RPMI7951 (cell line): ENCODE measurements around the gene TMEM247. TPM values are rescaled to one million over a fixed set of nuclear protein-coding genes. Genes with fewer than 3 reads are reported as not detected.

ENCODE experiments used
- DNase-seq: peaks from one replicate; pipeline ENCODE4 v3.0.0-alpha.2; 2012; ENCODE audit warnings: low read depth
- total RNA-seq: library from RNA; depleted of rRNA; stranded (reverse); fragments of >200 nt; shearing (Covaris generic); gene quantifications from 2 replicates; pipeline ENCODE4 v1.2.3, GENCODE V29; 2014; rRNA removed

The TMEM247 gene
- total RNA-seq: not detected in 2 replicates

DNA sequence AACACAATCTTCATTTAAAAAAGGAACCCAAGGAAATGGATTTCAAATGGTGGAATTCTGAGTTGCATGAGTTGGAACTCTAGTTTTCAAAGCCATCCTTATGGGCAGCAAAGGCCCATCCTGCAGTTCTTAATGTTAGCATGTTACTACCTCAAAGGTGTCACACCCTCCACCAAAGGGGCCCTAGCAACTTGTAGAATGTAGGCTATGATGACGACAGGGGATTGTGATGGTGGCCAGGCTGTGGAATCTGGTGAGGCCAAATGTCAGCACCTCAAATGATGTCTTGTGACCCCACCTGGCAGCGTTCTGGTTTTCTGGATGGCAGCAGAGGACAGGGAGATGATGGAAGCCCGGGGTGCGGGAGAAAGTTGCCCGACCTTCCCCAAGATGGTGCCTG is at the start of gene TMEM247:
Gene TMEM247, plus strand, starts transcription at position 301 of the 400 bp plus-strand sequence.
- DNase-seq: no peak

DNA sequence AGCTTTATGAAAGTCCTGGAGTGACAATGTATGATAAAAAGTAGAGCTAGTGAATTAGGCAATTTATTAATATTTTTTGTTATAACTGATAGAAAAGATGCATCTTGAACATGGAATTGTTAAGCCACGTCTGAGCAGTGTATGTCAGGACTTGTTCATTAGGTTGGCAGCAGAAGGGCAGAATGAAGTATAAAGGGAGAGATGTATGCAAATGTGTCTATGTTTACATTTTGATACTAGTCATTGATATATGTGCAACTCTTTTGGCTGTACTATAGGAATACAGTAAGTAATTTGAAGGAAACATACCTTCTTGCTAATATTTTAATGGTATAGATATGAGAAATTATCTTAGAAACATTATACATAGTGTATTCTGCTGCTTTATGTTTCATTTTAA is 49.0 kb upstream of the TMEM247 start:
- DNase-seq: no peak

DNA sequence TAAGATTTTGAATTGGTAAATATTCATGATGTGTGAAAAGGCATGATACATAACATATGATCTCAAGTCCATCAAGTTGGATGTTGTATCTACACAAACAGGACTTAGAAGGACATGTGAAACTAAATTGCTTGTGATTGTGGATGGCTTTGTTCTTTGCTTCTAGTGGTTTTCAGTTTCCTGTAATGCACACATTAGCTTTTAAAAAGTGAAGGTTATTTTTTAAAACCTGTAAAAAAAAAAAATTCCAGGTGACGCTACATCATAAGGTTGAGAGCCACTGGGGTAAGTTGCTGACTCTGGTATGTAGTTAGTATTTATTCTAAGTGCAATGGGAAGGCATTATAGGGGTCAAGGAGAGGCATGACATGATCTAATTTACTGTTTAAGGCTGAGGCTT is 48.4 kb upstream of the TMEM247 start:
- no peak for DNase-seq

DNA sequence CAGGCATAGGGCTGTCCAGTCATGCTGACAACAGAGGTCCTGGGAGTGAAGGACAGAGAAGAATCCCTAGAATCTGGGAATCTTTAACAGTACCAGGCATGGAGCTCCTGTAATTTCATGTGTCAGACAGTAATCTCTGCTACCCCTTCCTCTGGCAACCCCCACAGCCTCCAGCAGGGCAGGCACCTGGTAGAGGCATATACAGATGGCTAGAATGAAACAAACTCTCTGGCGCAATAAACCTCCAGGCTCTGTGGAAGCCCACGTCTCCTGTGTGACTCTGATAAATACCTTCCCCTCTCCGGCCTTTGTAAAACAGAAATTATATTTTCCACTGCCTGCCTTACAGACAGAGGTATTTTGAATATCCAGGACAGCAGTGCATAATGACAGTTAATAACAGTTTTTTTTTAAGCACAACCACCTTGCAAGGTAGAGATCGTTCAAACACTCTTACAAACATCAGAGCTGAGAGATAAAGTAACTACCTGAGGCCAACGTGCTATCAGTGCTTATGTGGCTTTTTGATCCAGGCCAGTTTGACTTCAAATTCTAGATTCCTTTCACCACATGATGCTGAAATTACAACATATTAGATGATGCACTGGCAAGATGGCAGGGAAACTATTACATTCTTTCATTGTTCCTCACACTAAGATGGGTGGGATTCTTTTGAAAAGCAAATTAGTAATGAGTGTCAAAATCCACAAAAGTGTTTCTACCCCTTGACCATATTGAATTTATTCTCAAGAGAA is 47.7 kb upstream of the TMEM247 start:
- DNase-seq: no peak

DNA sequence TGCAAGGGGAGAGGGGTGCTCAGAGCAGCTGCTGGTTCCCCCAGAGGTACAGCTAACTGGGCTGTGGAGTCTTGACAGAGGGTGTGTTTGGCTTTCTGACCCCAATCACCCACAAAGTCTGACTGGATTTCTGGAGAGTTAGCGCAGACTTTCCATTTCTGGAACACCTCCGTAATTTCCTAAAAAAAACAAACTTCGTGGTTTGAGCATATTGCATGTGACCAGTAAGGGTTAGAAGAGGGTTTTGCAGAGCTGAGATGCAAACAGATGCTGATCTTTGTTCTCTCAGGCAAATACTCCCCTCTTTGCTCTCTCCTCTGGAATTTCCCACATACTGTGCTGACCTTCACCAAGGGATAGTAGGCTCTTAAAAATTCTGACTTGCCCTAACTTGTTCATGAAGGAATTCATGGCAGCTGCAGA is 44.5 kb upstream of the TMEM247 start:
- peak; percentile 6 for DNase-seq

DNA sequence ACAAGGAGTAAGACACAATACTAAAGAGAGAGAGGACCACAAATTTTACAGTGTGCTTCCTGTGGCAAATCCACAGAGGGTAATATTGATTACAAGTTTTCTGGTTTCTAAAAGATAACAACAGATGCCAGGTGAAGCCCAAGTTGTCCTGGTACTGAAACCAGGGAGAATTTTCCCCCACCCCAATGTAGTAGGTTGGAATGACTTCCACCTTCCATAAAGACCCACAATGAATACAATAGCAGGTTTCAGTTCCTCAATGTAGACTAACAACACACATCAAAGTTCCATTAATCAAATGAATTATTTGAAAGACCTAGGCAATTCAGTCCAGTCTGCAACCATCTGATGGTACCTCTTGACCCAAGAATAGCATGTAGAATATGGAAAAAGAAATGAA is 44.0 kb upstream of the TMEM247 start:
- DNase-seq: no peak

DNA sequence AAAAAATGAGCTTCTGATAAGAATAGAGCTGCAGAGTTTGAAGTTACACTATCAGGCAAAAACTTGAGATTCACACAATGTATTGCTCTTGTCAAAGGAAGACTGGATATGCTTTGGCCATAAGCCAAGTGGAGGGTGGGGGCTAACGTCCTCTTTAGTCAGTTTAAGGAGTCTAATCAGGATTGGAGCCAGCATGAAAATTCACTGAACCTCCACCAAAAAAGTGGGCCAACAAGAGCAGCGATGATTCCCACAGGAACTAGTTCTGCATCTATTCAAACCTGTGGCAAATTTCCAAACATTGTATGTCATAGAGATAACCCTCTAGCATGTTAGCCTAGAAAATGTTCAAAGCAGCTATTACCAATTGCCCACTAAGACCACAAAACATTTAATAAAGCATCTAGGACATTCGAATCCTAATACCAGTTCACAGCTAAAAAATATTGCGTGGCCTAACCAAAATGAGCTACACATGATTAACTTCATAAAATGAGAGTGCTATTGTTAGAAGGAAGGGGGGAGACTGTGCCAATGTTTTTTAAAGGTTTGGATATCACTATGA is 43.5 kb upstream of the TMEM247 start:
- no peak for DNase-seq

DNA sequence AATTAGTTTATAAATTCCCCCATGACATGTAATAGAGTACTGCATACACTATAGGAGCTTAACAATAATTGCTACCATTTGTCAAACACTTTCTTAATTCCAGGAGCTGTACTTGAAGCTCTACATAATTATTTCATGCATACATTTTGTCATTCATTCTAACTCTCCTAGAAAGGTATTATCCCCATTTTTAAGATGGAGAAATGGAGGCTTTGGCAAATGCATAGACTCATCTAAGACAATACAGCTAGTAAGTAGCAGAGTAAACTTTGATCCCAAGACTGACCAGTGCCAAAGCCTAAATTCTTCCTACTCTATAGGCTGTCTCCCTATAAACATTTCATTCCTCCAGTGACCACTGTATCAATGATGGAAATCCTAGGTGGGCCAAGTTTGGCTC is 42.6 kb upstream of the TMEM247 start:
- DNase-seq: no peak

DNA sequence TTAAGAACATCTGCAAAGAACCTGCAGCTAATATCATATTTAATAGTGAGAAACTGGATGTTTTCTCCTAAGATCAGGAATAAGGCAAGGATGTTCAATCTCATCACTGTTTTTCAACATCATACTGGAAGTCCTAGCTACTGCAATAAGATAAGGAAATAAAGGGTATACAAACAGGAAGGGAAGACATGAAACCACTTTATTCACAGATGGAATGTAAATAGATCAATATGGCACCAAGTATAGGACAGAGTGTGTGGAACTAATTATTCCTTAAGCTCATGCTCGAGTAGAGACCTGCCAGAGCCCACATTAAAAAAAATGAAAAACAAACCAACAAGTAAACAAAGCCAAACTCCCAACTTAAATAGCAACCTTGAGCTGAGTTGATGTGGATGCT is 41.3 kb upstream of the TMEM247 start:
- DNase-seq: no peak

DNA sequence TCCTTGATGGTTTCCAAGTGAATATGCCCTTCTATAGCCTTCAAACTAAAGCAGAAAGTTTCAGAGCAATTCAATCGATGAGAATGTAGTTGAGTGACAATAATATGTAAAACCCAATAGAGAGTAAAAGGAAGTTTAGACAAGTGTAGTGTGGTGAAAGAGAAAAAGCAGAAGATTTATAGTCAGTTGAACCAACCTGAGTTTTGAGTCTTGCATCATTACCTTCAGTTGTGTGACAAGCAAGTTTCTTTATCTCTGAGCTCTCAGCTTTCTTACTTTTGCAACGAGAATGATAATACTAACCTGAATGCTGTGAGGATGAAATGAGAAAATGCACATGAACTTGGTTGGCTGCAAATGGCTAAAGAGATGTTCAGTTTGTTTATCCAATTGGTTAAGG is 40.6 kb upstream of the TMEM247 start:
- DNase-seq: no peak

DNA sequence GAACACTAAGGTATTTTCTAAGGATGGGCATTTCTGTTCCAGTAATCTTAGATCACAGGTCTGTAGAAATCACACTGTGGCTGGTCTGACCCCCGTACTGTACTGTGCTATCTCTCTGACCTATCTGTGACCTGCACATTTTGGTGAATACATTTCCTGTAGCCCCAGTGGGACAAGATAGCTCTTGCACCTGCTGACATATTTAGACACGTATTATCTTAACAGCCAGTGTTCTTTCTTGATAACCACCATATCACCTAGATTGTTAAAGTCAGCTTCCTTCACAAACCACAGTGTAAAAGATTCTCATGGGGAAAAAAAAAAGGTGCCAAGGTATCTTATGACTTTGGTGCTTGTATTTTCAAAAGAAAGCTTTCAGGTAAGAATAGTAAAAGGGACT is 39.8 kb upstream of the TMEM247 start:
- no peak for DNase-seq

DNA sequence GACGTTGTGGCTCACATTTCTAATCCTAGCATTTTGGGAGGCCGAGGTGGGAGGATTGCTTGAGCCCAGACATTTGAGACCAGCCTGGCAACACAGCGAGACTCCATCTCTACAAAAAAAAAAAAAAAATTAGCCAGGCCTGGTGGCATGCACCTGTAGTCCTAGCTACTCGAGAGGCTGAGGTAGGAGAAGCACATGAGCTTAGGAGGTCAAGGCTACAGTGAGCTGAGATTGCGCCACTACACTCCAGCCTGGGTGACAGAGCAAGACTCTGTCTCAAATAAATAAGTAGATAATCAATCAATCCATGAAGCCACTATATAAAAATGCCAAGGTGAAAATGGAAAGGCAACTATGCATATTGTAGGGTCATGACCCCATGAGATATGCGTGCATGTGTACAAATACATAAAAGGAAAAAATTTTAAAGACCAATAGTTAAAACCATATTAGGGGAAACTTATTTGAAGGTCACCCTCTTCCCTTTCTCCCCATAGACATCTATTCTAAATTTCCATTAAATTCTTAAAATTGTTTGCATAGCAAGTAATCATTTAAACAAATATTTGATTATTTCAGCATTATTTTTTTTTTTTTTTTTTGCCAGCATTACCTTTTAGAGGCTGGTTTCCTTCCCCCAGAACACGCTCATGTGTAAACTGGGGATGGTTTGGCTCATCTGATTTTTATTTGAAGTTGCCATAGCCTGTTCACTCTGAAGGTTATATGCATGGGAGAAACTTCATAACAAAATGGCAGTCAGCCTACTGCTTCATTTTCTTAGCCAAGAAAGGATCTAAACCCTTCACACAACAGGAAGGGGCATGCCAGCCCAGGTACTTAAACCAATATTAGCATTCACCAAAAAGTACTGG is 37.3 kb upstream of the TMEM247 start:
- no peak for DNase-seq

DNA sequence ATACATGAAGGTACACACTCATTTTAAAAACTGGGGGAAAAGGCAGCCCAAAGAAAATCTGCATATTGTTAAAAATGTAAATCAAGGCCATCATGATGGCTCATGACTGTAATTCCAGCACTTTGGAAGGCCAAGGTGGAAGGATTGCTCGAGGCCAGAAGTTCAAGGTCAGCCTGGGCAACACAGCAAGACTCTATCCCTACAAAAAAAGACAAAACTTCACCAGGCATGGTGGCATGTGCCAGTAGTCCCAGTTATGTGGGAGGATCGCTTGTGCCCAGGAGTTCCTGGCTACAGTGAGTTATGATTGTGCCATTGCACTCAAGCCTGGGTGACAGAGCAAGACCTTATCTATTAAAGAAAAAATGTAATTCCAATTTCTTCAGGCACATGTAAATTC is 34.6 kb upstream of the TMEM247 start:
- DNase-seq: no peak

DNA sequence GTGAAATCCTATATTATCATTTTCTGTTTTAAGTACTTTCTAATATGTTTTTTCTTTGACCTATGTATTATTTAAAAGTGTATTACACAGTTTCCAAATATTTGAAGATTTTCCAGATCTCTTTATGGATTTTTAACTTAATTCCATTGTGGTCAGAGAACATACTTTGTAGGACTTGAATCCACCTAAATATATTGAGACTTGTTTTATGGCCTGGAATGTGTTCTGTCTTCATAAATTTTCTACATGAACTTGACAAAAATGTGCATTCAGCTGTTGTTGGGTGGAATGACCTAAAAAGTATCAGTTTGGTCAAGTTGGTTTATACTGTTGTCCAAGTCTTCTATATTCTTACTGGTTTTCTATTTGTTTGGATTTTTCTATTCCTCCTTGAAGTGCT is 33.8 kb upstream of the TMEM247 start:
- DNase-seq: no peak

DNA sequence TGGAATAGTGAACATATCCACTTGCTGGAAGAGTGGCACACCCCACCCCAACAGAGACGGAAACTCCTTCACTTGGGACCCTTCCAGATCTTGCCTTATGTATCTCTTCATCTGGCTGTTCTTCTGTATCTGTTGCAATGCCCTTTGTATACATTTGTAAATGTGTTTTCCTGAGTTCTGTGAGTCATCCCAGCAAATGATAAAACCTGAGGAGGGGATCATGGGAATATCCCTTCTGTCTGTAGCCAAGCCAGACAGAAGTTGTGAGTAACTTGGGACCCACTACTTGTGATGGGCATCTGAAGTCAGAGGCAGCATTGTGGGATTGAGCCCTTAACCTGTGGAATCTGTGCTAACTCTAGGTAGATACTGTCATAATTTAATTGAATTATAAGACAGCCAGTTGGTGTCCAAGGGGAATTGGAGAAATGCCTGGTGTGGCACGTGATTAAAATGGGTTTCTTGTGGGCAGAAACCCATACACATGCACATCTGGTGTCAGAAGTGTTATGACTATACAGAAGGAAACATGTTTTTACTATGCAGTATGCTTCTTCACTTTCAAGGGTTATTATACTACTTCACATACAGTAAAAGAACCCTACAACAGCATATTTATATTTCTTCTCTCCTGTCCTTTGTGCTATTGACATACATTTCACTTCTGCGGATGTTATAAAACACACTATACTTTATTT is 32.3 kb upstream of the TMEM247 start:
- DNase-seq: no peak

DNA sequence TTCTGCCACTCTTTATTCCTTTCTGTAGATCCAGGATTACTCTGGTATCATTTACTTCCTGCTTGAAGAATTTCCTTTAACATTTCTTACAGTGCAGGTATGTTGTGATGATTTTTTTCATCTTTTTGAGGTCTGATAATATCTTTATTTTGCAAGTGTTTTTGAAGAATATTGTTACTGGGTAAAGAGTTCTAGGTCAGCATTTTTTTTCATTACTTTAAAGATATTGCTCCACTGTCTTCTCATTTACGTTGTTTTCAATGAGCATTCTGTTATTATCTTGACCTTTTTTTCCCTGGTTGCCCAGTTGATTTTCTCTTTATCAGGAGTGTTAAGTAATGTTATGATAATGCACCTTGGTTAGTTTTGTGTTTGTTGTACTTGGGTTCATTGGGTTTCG is 31.7 kb upstream of the TMEM247 start:
- no peak for DNase-seq

DNA sequence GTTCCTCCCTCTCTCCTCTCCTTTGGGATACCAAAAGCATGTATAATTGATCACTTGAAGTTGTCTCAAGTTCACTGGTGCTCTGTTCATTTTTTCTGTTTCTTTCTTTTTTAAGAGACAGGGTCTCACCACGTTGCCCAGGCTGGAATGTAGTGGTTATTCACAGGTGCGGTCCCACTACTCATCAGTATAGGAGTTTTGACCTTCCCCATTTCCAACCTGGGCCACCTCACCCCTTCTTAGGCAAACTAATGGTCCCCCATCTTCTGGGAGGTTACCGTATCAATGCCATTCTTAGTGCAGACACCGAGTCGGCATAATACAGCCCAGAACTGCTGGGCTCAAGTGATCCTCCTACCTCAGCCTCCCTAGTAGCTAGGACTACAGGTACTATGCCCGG is 31.3 kb upstream of the TMEM247 start:
- DNase-seq: no peak

DNA sequence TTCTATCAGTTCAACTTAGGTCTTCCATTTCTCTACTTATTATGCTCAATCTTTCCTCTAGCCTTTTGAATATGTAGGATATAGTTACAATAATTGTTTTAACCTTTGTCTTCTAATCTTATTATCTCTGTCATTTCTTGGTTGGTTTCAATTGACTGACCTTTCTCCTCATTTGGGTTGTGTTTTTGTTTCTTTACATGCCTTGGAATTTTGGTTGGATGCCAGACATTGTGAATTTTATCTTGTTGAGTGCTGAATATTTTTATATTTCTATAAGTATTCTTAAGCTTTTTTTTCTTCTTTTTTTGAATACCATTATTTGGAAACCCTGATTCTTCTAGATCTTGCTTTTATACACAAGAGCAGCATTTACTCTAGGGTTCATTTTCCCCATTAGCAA is 30.7 kb upstream of the TMEM247 start:
- DNase-seq: no peak

DNA sequence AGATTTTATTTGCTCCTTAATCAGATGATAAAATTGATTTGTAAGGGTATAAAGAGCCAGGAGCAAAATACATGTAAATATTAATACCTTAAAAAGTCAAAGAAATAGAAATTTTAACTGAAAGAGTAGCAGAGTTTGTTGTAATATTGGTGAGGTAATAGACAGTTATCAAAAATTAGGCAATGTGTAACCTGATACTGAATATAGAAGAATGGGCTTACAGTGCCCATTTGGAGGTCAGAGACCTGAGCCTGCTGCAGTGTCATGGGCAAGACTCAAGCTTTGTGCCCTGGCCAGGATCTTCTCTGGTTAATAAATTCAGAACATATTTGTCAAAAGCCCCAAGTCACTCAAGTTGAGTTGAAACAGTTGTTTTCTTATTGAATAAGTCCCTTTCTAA is 29.7 kb upstream of the TMEM247 start:
- DNase-seq: no peak

DNA sequence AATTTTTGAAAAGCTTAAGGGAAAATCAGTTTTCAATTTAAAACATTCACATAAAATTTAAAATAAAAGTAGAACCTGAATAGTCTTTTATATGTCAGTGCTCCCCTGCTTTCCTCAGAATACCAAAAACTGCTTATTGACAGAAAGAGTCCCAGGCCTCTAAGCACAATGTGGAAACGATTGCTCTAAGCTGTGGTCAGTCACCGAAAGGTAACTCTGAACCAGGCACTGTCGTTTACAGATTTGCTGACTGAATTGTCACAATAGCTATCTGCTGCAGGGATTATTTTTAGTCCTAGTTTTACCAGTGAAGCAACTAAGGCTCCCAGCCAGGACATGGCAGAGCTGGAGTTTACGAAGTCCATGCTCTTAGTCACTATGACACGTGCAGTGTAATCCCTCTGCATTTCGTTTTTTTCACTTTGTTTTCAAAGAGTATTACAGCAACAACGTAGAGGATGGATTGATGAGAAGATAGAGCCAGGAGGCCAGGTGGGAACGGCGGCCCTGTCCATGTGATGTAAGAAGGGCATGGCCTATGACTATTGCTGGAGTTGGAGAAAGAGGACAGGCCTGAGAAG is 28.1 kb upstream of the TMEM247 start:
- DNase-seq: no peak

DNA sequence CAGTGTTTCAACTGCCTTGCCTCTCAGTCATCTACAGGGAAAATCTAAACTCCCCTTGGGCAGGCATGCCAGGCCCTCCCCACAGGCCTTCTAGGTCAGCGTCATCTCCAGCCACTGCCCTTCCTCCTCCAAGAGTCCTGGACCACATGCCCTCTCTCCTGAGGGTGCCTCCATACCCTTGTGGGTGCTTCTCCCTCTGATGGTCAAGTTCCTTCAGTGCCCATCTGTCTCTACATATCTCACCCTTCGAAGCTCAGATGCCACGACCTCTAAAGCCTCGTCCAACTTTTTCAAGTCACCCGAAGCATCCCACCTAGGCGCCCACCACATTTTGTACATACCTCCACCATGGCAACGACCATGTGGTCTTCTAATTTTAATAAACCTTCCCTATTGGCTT is 22.6 kb upstream of the TMEM247 start:
- no peak for DNase-seq
